ENCODE results near the gene DRC3.
"Not testable (repeated sequence)": the region's sequence is repeated elsewhere in the genome, so short reads cannot be mapped to it uniquely, and the experiment has no call there.

The DRC3 gene

DNA sequence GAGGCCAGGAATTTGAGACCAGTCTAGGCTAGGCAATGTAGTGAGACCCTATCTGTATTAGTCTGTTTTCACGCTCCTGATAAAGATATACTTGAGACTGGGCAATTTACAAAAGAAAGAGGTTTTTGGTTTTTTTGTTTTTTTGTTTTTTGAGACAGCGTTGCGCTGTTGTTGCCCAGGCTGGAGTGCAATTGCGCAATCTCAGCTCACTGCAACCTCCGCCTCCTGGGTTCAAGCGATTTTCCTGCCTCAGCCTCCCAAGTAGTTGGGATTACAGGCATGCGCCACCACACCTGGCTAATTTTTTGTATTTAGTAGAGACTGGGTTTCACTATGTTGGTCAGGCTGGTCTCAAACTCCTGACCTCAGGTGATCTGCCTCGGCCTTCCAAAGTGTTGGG is 23.2 kb downstream of the DRC3 start:
- not testable (repeated sequence) for DNase-seq

DNA sequence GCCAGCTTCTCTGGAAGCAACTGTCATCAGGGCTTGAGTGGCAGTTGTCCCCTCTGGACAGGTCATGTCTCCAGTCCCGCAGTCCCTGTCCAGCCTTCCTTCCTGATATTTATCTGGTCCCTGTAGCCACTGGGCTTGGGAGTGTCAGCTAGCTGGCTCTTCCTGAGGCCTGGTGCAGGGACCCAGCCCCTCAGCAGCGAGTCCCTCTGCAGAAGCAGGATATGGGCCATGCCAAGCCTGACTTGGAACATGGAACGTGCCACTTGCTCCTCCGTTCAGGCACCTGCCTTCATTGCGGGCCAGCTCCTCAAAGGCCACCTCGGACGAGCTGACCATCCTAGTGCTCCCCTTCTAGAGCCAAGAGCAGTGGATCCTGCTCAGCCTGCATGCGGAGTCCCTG is 26.3 kb downstream of the DRC3 start:
- no peak for DNase-seq

DNA sequence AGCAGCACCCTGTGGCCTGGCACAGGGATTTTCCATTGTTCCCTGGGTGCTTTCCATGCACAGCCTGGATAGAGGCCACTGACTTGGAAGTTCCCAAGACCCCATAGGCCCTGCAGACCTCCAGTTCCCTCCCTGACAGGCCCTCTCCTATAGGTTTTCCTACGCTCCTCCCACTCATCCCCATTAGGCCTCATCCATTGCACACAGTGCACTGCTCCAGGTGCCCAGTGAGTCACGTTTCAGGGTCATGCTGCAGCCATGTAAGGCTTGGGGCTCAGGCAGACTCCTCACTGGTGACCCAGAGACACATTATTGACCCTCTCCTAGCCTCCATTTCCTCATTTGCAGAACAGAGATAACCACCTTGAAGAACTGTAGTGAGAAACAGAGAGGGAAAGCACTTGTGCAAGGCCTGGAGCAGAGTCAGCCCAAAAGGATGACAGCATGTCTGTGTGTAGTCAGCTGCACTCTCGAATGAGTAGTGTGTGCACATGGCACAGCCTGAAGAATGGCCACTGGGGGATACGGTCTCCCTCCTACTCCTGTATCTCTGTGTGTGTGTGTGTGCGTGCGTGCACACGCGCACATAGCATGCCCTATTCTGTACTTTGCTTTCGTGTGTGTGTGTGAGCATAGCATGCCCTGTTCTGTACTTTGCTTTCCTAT is 26.8 kb downstream of the DRC3 start:
- DNase-seq, result peak; percentile 5

DNA sequence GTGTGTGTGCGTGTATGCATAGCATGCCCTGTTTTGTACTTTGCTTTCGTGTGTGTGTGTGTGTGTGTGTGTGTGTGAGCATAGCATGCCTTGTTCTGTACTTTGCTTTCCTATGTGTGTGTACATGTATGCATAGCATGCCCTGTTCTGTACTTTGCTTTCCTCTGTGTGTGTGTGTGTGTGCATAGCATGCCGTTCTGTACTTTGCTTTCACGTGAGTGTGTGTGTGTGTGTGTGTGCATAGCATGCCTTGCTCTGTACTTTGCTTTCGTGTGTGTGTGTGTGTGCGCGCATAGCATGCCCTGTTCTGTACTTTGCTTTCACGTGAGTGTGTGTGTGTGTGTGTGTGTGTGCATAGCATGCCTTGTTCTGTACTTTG is 27.4 kb downstream of the DRC3 start:
- no peak for DNase-seq

- no peak for DNase-seq
Observed at GRCh38 chr17:18002171-18002570, 29.5 kb downstream of the DRC3 start.

- no peak for DNase-seq
Observed at GRCh38 chr17:18004345-18004744, 31.7 kb downstream of the DRC3 start.

DNA sequence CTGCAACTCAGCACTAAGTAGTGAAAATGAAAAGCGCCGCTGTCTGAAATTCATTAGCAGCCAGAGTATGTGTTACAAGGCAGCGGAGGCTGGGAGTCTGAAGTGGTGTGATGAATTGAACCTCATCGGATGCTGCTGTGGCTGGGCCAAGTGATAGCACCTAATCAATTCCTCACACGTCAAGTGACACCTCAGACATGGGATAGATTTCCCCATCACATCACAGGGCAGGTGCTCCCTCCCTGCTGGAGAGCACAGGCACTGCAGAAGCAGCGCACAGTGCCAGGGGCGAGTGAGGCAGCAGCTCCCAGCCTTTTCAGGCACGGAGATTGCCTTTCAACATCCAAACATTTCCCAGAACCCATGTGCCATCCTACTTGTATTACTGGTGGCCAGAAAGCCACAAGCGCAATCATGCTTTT is 32.2 kb downstream of the DRC3 start:
- no peak for DNase-seq

- no peak for DNase-seq
Observed at GRCh38 chr17:18005496-18005895, 32.8 kb downstream of the DRC3 start.

DNA sequence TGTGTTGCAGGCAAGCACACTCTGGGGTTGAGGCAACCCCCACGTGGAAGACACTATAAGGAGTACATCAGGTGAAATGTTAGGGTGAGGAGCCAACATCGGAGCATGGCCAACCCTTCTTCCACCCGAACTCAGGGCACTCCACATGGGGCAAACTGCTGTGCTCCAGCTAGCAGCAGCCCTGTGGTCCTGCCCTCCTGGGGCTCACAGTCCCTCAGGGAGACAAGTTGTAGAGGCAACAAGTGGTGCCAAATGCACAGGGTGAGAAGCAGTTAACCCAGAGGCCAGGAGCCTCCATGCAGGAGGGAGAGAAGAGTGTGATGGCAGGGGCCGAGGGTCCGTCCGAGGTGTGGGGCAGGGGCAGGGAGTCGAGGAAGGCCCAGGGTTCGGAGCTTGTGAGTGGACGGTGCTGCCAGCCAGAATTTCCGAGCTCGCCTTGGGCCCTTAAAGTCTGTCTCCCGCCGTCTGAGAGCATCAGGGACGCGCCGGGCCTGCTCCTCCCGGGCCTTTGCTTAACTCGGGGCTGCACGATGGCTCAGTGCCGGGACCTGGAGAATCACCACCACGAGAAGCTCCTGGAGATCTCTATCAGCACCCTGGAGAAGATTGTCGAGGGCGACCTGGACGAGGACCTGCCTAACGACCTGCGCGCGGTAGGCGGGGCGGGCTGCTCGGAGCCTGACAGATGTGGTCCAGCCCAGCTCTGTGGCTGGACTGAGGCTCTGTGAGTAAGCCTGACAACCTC is 34.0 kb downstream of the DRC3 start:
- DNase-seq, result no peak

GRCh38 chr17:18008496-18009268 is 36.0 kb downstream of the DRC3 start:
- DNase-seq, result no peak

DNA sequence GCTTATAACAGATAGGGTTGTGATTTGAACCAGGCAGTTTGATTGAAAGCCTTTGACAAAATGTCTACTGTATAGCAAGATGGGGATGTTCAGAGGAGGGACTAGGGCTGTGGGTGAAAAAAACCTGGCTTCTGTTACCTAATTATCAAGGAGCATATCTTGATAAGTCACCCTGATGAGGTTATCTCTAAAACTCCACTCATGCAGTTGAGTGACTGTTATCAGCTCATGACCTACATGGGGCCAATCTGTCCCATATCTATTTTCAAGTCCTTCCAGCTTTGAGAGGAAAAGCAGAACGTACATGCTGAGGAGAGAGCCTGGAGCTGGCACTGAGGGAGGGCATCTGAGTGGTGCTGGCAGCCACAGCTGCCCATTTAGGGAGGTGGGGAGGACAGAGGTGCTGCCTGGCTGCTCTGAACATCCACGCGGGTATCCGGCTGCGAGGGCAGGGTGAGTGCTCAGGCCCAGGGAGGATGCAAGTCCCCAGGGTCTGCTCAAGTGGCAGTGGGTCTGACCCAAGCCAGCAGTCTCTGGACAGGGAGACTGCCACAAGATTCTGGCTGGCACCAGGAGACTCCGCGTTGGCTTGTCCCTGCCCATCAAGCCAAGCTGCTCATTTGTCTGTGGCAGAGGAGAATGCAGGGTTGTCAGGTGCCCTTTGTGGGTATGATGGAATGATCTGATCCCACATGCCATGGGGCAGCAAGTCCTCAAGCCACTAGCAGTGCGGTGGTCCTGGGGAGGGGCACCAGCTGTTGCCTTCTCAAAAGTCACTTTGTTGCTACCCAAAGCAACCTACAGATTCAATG is 37.2 kb downstream of the DRC3 start:
- no peak for DNase-seq

GRCh38 chr17:18011286-18011685 is 38.6 kb downstream of the DRC3 start:
- no peak for DNase-seq

DNA sequence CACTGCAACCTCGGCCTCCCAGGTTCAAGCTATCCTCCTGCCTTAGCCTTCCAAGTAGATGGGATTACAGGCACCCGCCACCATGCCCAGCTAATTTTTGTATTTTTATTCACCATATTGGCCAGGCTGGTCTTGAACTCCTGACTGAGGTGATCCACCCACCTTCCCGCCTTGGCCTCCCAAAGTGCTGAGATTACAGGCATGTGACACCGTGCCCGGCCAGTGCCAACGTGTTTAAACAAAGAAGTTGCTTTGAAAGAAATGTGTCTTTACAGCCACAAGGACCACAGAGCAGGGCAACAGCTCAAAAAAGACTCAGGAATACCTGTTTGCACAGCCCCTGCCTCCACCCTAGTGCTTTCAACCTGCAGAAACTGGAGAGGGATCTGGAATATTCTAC is 41.3 kb downstream of the DRC3 start:
- no peak for DNase-seq

GRCh38 chr17:18015593-18015992 is 42.9 kb downstream of the DRC3 start:
- no peak for DNase-seq

- DNase-seq, result no peak
Observed at GRCh38 chr17:18016426-18016825, 43.8 kb downstream of the DRC3 start.

- no peak for DNase-seq
Observed at GRCh38 chr17:18017958-18018357, 45.3 kb downstream of the DRC3 start.

DNA sequence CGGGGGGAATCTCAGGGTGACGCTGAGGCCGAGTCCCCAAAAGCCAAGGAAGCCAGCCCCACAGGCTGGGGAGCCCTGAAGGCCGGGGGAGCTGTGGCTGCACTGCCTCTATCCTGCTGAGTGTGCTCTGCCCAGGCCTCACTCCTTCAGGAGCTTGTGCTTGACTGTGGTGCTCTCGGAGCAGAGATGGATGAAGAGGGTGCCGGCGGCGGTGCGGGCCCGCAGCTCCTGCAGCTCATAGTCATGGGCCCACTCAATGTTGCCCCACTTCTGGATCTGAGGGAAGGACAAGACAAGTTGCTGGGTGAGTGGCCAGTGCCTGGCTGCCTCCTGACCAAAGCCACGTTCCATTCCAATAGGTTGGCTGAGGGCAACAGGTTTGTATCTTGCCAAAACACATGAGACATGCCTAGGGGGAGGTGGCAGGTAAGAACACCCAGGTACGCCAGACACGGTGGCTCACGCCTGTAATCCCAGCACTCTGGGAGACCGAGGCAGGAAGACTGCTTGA is 45.8 kb downstream of the DRC3 start:
- DNase-seq, result no peak

GRCh38 chr17:18019838-18020154 is 47.1 kb downstream of the DRC3 start:
- DNase-seq, result no peak

DNA sequence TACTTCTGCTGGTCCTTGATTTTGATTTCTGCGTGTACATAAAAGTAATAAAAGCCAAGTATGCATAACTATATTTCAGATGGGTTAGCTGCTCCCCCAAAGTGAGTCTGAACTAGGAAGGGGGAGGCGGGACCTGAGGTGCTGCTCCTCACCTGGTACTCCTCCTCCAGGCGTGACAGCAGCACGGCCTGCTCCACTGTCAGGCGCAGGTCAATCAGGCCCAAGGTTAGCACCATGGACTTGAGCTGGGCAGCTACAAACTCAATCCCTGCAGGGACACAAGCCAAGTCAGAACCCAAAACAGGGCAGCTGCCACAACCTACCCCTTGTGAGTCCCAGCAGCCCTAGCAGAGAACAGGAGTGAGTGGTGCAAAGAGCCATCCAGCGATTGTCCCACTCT is 48.3 kb downstream of the DRC3 start:
- no peak for DNase-seq

DNA sequence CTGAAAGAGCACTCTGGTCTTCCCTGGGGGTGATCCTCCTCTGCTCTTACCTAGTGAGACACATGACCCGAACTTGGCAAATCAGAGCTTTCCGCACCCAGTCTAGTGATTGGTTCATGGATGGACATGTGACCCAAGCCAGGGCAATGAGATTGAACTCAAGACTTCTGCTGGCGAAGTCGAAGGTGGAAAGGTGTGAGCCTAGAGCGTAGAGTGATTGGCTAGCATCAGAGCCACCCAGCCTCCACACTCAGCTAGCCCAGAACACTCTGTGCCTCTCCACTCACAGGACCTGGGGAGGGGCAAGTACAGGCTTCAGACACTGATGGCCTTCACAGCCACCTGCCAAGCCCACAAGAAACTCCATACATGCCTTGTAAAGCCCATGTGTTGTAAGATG is 48.7 kb downstream of the DRC3 start:
- DNase-seq, result no peak

DNA sequence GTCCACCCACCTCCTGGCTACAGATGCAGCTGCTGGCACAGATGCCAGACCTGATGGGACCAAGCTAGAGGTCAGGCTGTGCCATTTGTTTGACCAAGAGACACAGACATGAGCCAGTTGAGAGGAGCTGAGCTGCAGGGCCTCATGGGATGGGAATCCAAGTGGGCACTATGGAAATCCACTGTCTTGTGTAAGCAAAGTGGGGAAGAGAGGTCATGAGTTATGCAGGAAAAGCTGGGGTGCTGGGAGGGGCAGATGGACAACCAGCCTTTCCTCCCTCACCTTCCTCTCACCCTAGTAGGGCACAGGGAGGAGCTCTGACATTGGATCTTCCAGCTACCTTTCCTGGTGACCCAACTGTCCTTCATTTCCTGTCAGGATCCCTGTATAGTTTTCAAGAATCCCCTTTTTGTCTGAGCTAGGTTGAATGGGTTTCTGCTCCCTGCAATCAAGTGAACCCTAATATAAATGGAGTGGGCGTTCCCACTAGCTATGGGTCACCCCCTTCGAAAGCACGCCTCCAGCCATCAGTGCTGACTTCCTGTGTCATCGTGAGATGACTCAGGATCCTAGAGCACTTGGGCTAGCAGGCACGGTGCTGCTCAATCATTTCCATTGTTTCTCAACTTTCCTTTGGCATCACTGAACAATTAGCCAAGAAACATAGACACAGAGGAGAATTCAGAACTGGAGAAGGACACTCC is 52.7 kb downstream of the DRC3 start:
- peak; percentile 96 for DNase-seq
